Measurements from ENCODE around the gene STK38L.
"Not testable (repeated sequence)": the region's sequence is repeated elsewhere in the genome, so short reads cannot be mapped to it uniquely, and the experiment has no call there.

The STK38L gene

GRCh38 chr12:27226407-27226929 is 17.6 kb upstream of the STK38L start:
- DNase-seq (ENCODE audit: low read depth in 2 of 2), result no peak

- no peak for DNase-seq (ENCODE audit: low read depth in 2 of 2)
Measured at GRCh38 chr12:27229367-27229766, 14.7 kb upstream of the STK38L start.

- DNase-seq (ENCODE audit: low read depth in 2 of 2), result not testable (repeated sequence)
Measured at GRCh38 chr12:27231374-27231773, 12.7 kb upstream of the STK38L start.

- DNase-seq (ENCODE audit: low read depth in 2 of 2), result no peak
Measured at GRCh38 chr12:27233814-27234213, 10.3 kb upstream of the STK38L start.

GRCh38 chr12:27236498-27236897 is 7.6 kb upstream of the STK38L start:
- DNase-seq (ENCODE audit: low read depth in 2 of 2), result no peak

GRCh38 chr12:27237790-27238771 is 6.0 kb upstream of the STK38L start:
- no peak for DNase-seq (ENCODE audit: low read depth in 2 of 2)

GRCh38 chr12:27243006-27243405 is 1.1 kb upstream of the STK38L start:
- DNase-seq (ENCODE audit: low read depth in 2 of 2), result no peak

- DNase-seq (ENCODE audit: low read depth in 2 of 2), result no peak
Measured at GRCh38 chr12:27244689-27245488, 803 bp downstream of the STK38L start.

- DNase-seq (ENCODE audit: low read depth in 2 of 2), result no peak
Measured at GRCh38 chr12:27246141-27246540, 2.1 kb downstream of the STK38L start.

GRCh38 chr12:27246774-27247173 is 2.7 kb downstream of the STK38L start:
- DNase-seq (ENCODE audit: low read depth in 2 of 2), result no peak

- no peak for DNase-seq (ENCODE audit: low read depth in 2 of 2)
Measured at GRCh38 chr12:27252934-27253333, 8.8 kb downstream of the STK38L start.

- DNase-seq (ENCODE audit: low read depth in 2 of 2), result no peak
Measured at GRCh38 chr12:27253347-27253746, 9.3 kb downstream of the STK38L start.

- DNase-seq (ENCODE audit: low read depth in 2 of 2), result no peak
Measured at GRCh38 chr12:27255806-27256205, 11.7 kb downstream of the STK38L start.

GRCh38 chr12:27257104-27257843 is 13.2 kb downstream of the STK38L start:
- no peak for DNase-seq (ENCODE audit: low read depth in 2 of 2)

GRCh38 chr12:27260746-27261145 is 16.7 kb downstream of the STK38L start:
- DNase-seq (ENCODE audit: low read depth in 2 of 2), result no peak

- DNase-seq (ENCODE audit: low read depth in 2 of 2), result no peak
Measured at GRCh38 chr12:27261866-27262265, 17.8 kb downstream of the STK38L start.

- no peak for DNase-seq (ENCODE audit: low read depth in 2 of 2)
Measured at GRCh38 chr12:27270148-27270547, 26.1 kb downstream of the STK38L start.

- DNase-seq (ENCODE audit: low read depth in 2 of 2), result no peak
Measured at GRCh38 chr12:27271206-27271605, 27.1 kb downstream of the STK38L start.

GRCh38 chr12:27272373-27273028 is 28.4 kb downstream of the STK38L start:
- DNase-seq (ENCODE audit: low read depth in 2 of 2), result no peak

- no peak for DNase-seq (ENCODE audit: low read depth in 2 of 2)
Measured at GRCh38 chr12:27273114-27273513, 29.0 kb downstream of the STK38L start.

GRCh38 chr12:27274706-27275105 is 30.6 kb downstream of the STK38L start:
- no peak for DNase-seq (ENCODE audit: low read depth in 2 of 2)
